Cortex of kidney (tissue), 1 donor: ENCODE data around the gene RAD54L.
"Not testable (repeated sequence)": the region's sequence is repeated elsewhere in the genome, so short reads cannot be mapped to it uniquely, and the experiment has no call there.

Experiments
- DNase-seq: peaks from one replicate; lab custom pipeline; 2025; lab: John Stamatoyannopoulos, UW

The RAD54L gene

GRCh38 chr1:46319960-46320914 lies 72.7 kb downstream of the RAD54L start:
- not testable (repeated sequence) for DNase-seq

GRCh38 chr1:46322191-46322590 lies 74.6 kb downstream of the RAD54L start:
- not testable (repeated sequence) for DNase-seq

- DNase-seq = not testable (repeated sequence)
Observed at GRCh38 chr1:46325285-46326076, 77.9 kb downstream of the RAD54L start.
